Liver (tissue), 3 donors: Measurements from ENCODE around the gene PCSK4.

ENCODE experiments used
- ATF3 ChIP-seq: IDR thresholded peaks from 2 replicates; pipeline ENCODE4 v1.6.1; 2016; ENCODE audit warnings: antibody characterized with exemption
- CTCF ChIP-seq: fragments of 150-350 bp; IDR thresholded peaks from 2 replicates; pipeline ENCODE4 v1.5.1; 2017; ENCODE audit warnings: improper control_type of control experiment, low read depth, low read length; ENCODE audit not compliant: missing input control
- FOXA1 ChIP-seq: IDR thresholded peaks from 2 replicates; pipeline ENCODE4 v1.6.1; 2016; ENCODE audit warnings: antibody characterized with exemption
- HNF4G ChIP-seq: IDR thresholded peaks from 2 replicates; pipeline ENCODE4 v1.6.1; 2016; ENCODE audit warnings: antibody characterized with exemption
- JUND ChIP-seq, 2 donors: IDR thresholded peaks; 2 replicates each; pipeline ENCODE4 v1.6.1; 2016; ENCODE audit warnings: antibody characterized with exemption in 2 of 2
- MAX ChIP-seq: IDR thresholded peaks from 2 replicates; pipeline ENCODE4 v1.6.1; 2016; ENCODE audit warnings: antibody characterized with exemption
- REST ChIP-seq: IDR thresholded peaks from 2 replicates; pipeline ENCODE4 v1.6.1; 2016; ENCODE audit warnings: antibody characterized with exemption, mild to moderate bottlenecking
- RXRA ChIP-seq, 2 donors: IDR thresholded peaks; 2 replicates each; pipeline ENCODE4 v1.6.1; 2017 to 2018; ENCODE audit warnings: antibody characterized with exemption in 2 of 2, mild to moderate bottlenecking in 1 of 2
- SP1 ChIP-seq: IDR thresholded peaks from 2 replicates; pipeline ENCODE4 v1.6.1; 2018; ENCODE audit warnings: antibody characterized with exemption, mild to moderate bottlenecking
- TAF1 ChIP-seq: conservative IDR thresholded peaks from 2 replicates; pipeline ENCODE4 v1.6.1; 2016; ENCODE audit warnings: antibody characterized with exemption, mild to moderate bottlenecking
- donor health status: healthy.
- donor health status: healthy.

GRCh38 chr19:1523412-1524286 is 33.5 kb upstream of the PCSK4 start, which contains the start of gene PLK5:
- TF ChIP-seq RXRA (IDR thresholded peaks at IDR 0.05) (no peak), TAF1 (no peak), CTCF (no peak), JUND (IDR thresholded peaks at IDR 0.05) (no peak), HNF4G (no peak), REST (no peak), MAX (no peak), SP1 (no peak), ATF3 (no peak), FOXA1 (no peak)
